Activated CD4-positive, alpha-beta T cell treated with anti-CD3 and anti-CD28 coated beads for 4 hours (primary cell): Measurements from ENCODE around the gene PLEKHB1.

Source experiments
- DNase-seq, 2 donors: peaks; one replicate each; pipeline ENCODE4 v3.0.0-alpha.2; 2020

The PLEKHB1 gene, protein sequence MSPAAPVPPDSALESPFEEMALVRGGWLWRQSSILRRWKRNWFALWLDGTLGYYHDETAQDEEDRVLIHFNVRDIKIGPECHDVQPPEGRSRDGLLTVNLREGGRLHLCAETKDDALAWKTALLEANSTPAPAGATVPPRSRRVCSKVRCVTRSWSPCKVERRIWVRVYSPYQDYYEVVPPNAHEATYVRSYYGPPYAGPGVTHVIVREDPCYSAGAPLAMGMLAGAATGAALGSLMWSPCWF

DNA sequence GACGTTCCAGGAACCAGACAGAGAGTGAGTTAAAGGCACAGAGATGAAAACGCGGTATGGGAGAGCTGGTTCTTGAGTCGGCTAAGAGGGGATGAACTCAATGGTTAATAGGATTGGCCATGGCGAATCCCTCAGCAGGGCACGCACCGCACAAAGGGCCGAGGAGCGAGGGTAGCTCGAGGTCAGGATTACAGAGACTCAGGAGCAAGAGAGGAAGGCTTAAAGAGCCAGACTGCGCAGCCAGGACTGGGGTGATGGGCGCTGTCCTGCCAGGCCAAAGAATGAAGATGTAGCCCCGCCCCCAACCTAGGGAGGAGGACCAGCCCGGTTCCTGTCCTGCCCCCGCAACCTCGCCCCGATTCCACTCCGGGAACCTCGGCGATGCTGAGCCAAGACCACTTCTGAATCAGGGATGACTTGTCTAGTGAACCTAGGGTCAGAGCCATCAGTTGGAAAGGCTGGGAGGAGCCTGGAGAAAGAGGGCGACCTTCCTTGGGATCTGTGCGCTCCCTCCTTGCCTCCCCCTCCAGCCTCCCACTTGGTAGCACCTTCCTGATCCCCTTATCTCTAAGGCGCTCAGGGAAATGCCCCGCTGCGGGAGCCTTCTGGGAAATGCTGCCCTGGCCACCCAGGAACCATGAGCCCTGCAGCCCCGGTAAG, at the start of gene PLEKHB1:
TSS of gene PLEKHB1 (plus strand) at position 610 of the 660 bp plus-strand sequence. CDS start at position 638, 28 bp downstream.
- no peak for DNase-seq

GRCh38 chr11:73597336-73597955, 48.9 kb upstream of the PLEKHB1 start:
- DNase-seq = no peak

DNA sequence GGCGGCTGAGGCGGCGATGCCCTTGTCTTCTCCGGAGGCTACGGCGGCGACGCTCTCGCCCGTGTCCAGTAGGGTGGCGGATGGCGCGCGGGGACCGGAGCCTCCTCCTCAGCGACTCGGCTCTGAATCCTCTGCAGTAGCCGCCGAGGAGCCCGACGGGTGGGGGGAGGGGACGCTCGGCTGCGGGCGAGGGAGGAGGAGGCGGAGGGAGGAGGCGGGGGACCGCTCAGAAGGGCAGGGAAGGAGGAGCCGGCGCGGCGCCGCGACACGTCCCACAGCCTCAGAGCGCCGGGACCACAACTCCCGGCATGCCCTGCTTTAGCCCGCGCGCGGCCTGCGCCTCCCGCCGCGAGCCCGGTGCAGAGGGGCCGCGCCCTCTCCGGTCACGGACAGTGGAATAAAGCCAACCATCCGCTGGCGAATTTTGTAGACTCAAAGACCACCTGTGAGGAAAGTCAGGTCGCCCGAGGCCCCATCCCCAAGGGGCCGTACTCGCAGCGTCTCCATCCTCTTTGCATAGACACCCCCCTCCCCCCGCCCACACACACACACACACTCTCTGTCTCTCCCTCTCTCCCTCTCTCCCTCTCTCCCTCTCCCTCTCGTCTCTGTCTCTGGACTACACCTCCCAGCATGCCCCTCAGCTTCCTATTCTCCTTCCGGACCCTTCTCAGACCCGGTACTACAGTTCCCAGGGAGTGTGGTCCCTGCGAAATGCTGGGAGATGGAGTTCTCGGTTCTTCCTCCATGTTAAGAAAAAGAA, 48.2 kb upstream of the PLEKHB1 start, which contains the start of gene FAM168A:
TSS of gene FAM168A (minus strand) at position 157 of the 763 bp plus-strand sequence. CDS start 129,638 bp downstream, outside the sequence.
- DNase-seq = peak; percentile 91 to 93

GRCh38 chr11:73598719-73599379, 47.5 kb upstream of the PLEKHB1 start:
- DNase-seq = no peak

GRCh38 chr11:73612601-73613140, 33.7 kb upstream of the PLEKHB1 start:
- DNase-seq = no peak

DNA sequence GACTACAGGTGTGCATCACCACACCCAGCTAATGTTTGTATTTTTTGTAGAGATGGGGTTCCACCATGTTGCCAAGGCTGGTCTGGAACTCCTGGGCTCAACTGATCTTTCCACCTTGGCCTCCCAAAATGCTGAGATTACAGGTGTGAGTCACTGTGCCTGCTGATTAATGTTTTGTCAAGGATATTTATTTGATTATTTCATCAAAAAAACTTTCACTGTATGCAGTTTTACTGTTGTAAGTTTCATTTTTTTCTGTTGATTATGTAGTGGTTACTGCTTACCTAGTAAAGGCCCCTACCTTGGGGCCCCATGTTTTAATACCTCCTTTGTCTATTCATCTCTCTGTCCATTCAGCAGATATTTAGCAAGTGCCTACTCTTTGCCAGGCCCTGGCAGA, 31.8 kb upstream of the PLEKHB1 start:
- no peak for DNase-seq

- DNase-seq = no peak
Observed at GRCh38 chr11:73622926-73623593, 23.3 kb upstream of the PLEKHB1 start.

DNA sequence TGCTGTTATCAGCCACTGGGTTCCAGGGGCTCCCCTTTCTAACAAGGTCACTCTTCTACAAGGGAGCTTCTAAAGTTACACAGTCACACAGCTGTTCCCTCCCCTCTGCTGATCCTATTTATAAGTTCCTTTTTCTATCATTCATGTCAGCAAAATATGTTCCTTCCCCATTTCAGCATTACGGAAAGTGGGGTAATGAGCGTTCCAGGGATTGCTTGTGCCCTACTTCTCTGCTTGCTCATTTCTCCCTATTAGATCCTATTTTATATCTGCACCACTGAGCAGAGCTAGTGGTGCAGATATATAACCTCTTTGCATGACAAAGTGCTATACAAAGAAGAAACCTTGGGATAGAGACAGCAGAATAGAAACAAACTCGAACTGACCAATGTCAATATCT, 22.7 kb upstream of the PLEKHB1 start:
- no peak for DNase-seq

- peak; percentile 57 to 71 for DNase-seq
Observed at GRCh38 chr11:73625696-73626318, 20.6 kb upstream of the PLEKHB1 start.

- DNase-seq = no peak
Observed at GRCh38 chr11:73629907-73630306, 16.5 kb upstream of the PLEKHB1 start.

DNA sequence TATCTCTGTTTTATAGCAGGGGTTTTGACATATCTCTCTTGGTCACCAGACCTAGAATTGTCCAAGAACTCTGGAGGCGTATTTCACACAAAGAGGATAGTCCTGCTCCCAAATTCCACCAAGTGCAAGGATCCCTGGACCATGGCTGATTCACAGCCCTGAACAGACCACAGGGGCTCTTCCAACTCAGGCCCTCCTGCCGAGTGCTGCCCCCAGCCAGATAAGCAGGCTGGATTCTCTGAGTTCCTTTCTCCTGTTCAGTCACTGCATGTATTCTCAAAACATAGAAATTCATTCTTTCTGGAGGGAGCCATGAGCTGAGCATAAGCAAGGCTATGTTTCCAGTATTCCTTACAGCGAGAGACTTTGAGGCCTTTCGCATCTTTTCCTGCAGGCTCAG, 13.4 kb upstream of the PLEKHB1 start:
- DNase-seq = no peak

- no peak for DNase-seq
Observed at GRCh38 chr11:73633999-73634398, 12.4 kb upstream of the PLEKHB1 start.

DNA sequence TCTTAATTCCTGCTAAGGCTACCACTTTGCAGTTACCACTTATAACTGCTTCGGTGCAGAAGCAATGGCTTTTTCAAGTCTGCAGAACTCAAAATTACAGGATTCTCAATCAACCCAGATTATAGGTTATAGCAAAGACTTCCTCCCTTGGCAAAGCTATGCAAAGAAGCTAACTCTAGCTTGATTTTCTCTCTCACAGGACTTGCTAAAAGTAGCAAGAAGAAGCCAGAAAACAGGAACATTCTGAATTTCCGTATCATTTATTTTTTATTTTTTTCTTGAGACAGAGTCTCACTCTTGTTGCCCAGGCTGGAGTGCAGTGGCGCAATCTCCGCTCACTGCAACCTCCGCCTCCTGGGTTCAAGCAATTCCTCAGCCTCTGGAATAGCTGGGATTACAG, 10.7 kb upstream of the PLEKHB1 start:
- DNase-seq = no peak

DNA sequence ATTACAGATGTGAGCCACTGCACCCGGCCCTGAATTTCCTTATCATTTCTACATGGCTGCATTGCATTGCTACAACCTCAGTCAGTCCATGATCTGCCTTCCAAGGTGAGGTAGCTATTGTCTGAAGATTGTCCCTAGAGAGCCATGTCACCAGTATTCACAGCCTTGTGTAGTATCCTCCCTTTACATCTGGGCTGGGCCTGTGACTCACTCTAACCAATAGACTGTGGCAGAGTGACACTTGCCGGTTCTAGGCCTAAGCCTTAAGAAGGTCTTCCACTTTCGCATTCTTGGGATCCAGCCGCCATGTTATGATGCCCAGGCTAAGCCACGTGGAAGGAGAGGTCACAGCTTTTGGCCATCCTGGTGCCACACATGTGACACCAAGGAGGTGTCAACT, 10.1 kb upstream of the PLEKHB1 start:
- no peak for DNase-seq

DNA sequence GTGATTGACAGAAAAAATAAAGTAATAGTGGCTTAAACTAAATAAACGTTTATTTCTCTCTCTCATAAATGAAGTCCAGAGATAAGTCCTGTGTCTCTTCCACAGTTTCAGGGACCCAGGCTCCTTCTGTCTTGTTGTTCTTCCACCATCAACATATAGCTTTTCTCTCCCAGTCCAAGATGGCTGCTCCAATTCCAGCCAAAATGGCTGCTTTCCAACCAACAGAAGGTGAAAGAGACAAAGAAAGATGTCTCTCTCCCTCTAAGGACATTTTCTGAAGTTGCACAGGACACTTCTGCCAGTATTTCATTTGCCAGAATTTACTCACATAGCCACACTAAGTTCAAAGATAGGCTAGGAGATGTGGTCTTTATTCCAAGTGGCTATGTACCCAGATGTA, 9.4 kb upstream of the PLEKHB1 start:
- no peak for DNase-seq

- DNase-seq = no peak
Observed at GRCh38 chr11:73640592-73640991, 5.8 kb upstream of the PLEKHB1 start.

- DNase-seq = no peak
Observed at GRCh38 chr11:73641668-73642067, 4.7 kb upstream of the PLEKHB1 start.

GRCh38 chr11:73645121-73645969, 1.0 kb upstream of the PLEKHB1 start:
- DNase-seq = no peak

DNA sequence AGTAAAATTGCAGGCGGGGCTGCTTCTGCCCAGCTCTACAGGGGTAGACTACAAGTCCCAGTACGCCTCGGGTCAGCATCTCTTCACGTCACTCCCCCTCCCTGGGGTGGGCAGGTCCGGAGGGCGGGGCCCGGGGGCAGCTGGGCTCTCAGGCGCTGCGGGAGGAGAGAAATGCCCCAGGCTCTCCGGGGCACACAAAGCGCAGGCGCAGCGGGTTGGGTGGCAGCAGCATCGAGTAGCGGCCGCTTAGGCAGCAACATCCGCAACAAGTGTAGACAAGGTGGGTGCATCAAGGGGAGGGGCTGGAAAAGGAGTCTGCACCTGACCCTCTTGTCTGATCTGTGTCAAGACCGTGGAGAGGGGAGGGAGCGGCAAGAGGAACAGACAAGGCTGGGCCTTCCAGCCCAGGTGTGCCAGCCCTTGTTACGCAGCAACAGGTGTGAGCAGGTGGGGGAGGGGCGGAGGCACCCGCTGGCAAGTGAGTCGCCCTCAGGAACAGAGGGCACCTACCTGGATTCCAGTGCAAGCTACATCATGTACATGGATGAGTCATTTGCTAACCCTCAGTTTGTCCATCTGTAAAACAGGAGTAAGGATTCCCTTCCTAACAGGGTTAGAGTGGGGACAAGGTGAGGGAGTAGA, 1.2 kb downstream of the PLEKHB1 start:
- peak; percentile 89 for DNase-seq

GRCh38 chr11:73648121-73648520, 1.7 kb downstream of the PLEKHB1 start:
- DNase-seq = no peak
